ENCODE data around the gene TSC2. TPM values are rescaled to one million over a fixed set of nuclear protein-coding genes. Genes with fewer than 3 reads are reported as not detected.

Gene TSC2
- total and polyA plus RNA-seq, 9 of the 15 experiments (the other 6 are each of a cell fraction or from before 2014, with no cell fraction given): 1.3 to 68.1 (median 16.6) TPM

GRCh38 chr16:2047330-2048115 is at the start of gene TSC2, which contains the start of gene NTHL1 (continued):
- TF ChIP-seq ARID3A (IDR thresholded peaks at IDR 0.05; ENCODE audit: borderline replicate concordance, low read depth, low read length): no peak
- TF ChIP-seq CREB3 (tag; conservative IDR thresholded peaks at IDR 0.05; ENCODE audit: low read depth): no peak
- peak; percentile 89 for TF ChIP-seq POU5F1 (IDR thresholded peaks at IDR 0.05; ENCODE audit: borderline replicate concordance, low read depth, low read length, partially characterized antibody)
- peak; percentile 100 for TF ChIP-seq HCFC1 (IDR thresholded peaks at IDR 0.05; ENCODE audit: low read depth, low read length)
- no peak for TF ChIP-seq EWSR1 (IDR thresholded peaks at IDR 0.05; ENCODE audit: borderline replicate concordance, low read depth, partially characterized antibody)
- TF ChIP-seq ETS1 (conservative IDR thresholded peaks at IDR 0.05; ENCODE audit: control insufficient read depth, low read depth, low read length): peak; percentile 100
- peak; percentile 93 for TF ChIP-seq CTBP1 (IDR thresholded peaks at IDR 0.05; ENCODE audit: borderline replicate concordance)
- no peak for TF ChIP-seq HLTF (IDR thresholded peaks at IDR 0.05)
- no peak for TF ChIP-seq U2AF2 (optimal IDR thresholded peaks at IDR 0.05; ENCODE audit: low read depth, low read length)
- no peak for TF ChIP-seq XRCC4 (IDR thresholded peaks at IDR 0.05; ENCODE audit: extremely low read depth, insufficient read depth, insufficient read length)
- TF ChIP-seq RBM34 (IDR thresholded peaks at IDR 0.05; ENCODE audit: borderline replicate concordance, insufficient read depth, low read length): no peak
- peak; percentile 19 for TF ChIP-seq MXI1 (IDR thresholded peaks at IDR 0.05; ENCODE audit: low read depth, low read length)
- no peak for TF ChIP-seq ZNF282 (CRISPR knock-in tag; IDR thresholded peaks at IDR 0.05)
- no peak for TF ChIP-seq NFRKB (IDR thresholded peaks at IDR 0.05; ENCODE audit: low read depth)
- TF ChIP-seq ZBTB2 (IDR thresholded peaks at IDR 0.05): no peak
- TF ChIP-seq DDX20 (tag; IDR thresholded peaks at IDR 0.05; ENCODE audit: low read depth): no peak
- peak; percentile 73; the same call in 1 of the 2 replicates for TF ChIP-seq JUN (IDR thresholded peaks at IDR 0.05; ENCODE audit: borderline replicate concordance, low read depth, low read length)
- TF ChIP-seq JUN (CRISPR knock-in tag; IDR thresholded peaks at IDR 0.05; ENCODE audit: borderline replicate concordance): no peak
- no peak for TF ChIP-seq MCM2 (IDR thresholded peaks at IDR 0.05; ENCODE audit: low read depth)
- no peak for TF ChIP-seq HDGF (IDR thresholded peaks at IDR 0.05)
- no peak; the same call in 1 of the 2 replicates for TF ChIP-seq SMARCE1 (IDR thresholded peaks at IDR 0.05)
- TF ChIP-seq HSF4 (CRISPR knock-in tag; IDR thresholded peaks at IDR 0.05; ENCODE audit: borderline replicate concordance): no peak
- no peak for TF ChIP-seq NELFE (IDR thresholded peaks at IDR 0.05; ENCODE audit: insufficient read depth, insufficient read length)

All from K562 (cell line).